ENCODE results near the gene RASL10B.

Gene RASL10B

DNA sequence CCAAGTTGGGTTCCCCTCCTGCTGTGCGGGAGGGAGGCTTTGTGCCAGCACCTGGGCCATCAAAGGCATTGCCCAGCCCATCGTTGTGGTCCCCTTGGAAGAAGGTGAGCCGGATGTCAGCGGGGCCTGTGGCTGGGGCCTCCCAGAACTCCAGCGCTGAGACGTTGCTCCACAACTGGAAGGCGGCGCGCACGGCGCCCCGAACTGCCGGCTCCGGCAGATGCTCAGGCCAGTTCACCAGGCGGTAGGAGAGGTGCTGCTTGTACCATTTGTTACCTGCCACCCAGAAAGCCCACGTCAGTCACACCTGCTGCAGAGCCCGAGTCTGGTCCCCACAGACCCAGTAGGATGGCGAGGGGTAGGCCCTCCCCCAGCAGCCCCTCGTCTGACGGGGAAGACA lies 41.7 kb downstream of the RASL10B start:
- H3K27me3 ChIP-seq (ENCODE audit: control insufficient read depth in 2 of 2, insufficient read depth in 2 of 2, low read length in 2 of 2): no peaks in the 10 kb centered on the region
- peaks cover 28 to 29% of the 10 kb centered on the region in 2 donors for H3K4me1 ChIP-seq (ENCODE audit: control insufficient read depth in 2 of 2, insufficient read depth in 2 of 2, low read length in 2 of 2)
- H3K27ac ChIP-seq (ENCODE audit: low read depth in 2 of 2, low read length in 2 of 2): no peak overlapping the region
- H3K9me3 ChIP-seq (ENCODE audit: control insufficient read depth in 2 of 2, low read length in 2 of 2): no peaks in the 10 kb centered on the region
- H3K36me3 ChIP-seq (ENCODE audit: control insufficient read depth in 2 of 2, insufficient read depth in 2 of 2, low read length in 2 of 2): no peaks in the 10 kb centered on the region
- peak overlapping the region in 1 of 2 donors; percentile 1 for H3K9ac ChIP-seq (ENCODE audit: low read depth in 1 of 2, low read length in 2 of 2)
- H3K4me3 ChIP-seq (ENCODE audit: low read length in 2 of 2): no peak overlapping the region

DNA sequence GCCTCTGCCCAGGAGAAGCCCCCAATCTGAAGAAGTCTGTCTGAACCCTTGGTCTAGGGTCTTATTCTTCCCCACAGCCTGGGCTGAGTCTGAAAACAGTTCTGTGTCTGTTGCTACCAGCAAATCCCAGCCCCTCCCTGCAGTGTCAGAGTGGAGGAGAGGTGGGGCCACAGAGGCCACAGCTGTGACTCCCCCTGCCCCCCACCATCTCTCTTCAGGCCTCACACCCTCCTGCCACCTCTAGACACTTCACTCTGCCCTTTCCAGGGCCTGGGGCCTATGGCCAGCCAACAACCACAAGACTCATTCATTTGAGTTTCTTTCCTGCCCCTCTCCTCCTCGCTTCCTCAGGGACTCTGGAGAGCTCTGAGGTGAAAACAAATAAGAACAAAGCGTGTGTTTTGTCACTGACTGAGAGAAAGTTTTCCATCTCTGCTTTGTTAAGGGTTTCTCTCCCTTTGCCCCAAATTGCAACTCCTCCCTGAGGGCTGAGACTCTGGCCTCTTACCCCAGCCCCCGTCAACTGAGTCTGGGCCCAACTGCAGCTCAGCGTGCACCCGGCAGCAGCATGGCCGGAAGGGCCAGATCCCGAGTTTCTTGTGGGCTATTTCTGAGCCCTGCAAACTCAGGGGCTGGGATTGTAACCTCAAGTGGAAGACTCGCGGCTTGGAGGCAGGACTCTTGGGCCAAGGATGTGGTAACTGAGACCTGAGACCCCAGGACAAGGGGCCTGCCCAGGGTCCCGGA lies 42.4 kb downstream of the RASL10B start:
- no peak overlapping the region for H3K4me3 ChIP-seq (ENCODE audit: low read length in 2 of 2)
- H3K9me3 ChIP-seq (ENCODE audit: control insufficient read depth in 2 of 2, low read length in 2 of 2): no peaks in the 10 kb centered on the region
- H3K36me3 ChIP-seq (ENCODE audit: control insufficient read depth in 2 of 2, insufficient read depth in 2 of 2, low read length in 2 of 2): peaks cover 2 to 4% of the 10 kb centered on the region in 2 donors
- no peaks in the 10 kb centered on the region for H3K27me3 ChIP-seq (ENCODE audit: control insufficient read depth in 2 of 2, insufficient read depth in 2 of 2, low read length in 2 of 2)
- peak overlapping the region; percentile 65 to 78 for H3K27ac ChIP-seq (ENCODE audit: low read depth in 2 of 2, low read length in 2 of 2)
- peaks cover 28 to 29% of the 10 kb centered on the region in 2 donors for H3K4me1 ChIP-seq (ENCODE audit: control insufficient read depth in 2 of 2, insufficient read depth in 2 of 2, low read length in 2 of 2)
- H3K9ac ChIP-seq (ENCODE audit: low read depth in 1 of 2, low read length in 2 of 2): peak overlapping the region in 1 of 2 donors; percentile 45

DNA sequence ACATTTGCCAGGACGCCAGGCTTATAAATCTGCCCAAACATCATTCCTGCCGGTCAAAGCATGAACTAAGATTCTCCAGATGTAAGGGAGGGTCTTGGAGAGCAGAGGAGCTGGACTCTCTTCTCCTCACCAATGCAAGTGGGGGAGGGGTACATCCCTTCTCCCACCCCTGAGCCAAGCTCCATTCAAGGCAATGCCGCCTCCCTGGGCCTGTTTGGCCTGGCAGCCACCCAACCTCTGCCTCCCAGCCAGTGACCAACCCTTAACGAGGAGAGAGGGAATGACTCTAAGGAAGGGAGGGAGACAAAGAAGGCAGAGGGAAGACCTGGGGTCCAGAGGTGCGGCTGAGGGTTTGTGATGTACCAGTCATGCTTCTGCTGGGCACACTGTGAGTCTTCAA lies 43.1 kb downstream of the RASL10B start:
- Histone ChIP-seq H3K4me1 (ENCODE audit: control insufficient read depth in 2 of 2, insufficient read depth in 2 of 2, low read length in 2 of 2) (peaks cover 28 to 29% of the 10 kb centered on the region in 2 donors), H3K9ac (ENCODE audit: low read depth in 1 of 2, low read length in 2 of 2) (peak overlapping the region; percentile 17 to 45), H3K27ac (ENCODE audit: low read depth in 2 of 2, low read length in 2 of 2) (peak overlapping the region; percentile 65 to 78)

DNA sequence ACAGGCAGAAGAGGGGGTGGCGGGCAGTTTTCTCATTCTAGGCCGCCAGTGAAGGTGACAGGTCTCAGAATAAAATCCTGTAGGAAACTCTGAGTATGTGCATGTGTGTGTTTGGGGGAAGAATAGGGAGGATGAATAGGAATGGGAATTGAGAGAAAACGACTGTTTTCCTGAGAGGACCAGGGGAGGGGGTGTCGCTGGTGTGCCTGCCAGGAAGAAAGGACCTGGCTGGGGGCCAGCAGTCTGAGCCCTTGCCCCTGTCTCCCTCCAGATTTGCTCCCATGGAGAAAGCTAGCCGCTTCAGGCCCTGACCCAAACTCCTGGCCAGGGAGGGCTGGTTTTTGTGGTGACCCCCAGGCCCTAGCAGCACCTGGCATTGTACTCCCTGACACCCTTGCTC lies 43.6 kb downstream of the RASL10B start:
- H3K9me3 ChIP-seq (ENCODE audit: control insufficient read depth in 2 of 2, low read length in 2 of 2): no peaks in the 10 kb centered on the region
- peak overlapping the region; percentile 65 to 78 for H3K27ac ChIP-seq (ENCODE audit: low read depth in 2 of 2, low read length in 2 of 2)
- H3K36me3 ChIP-seq (ENCODE audit: control insufficient read depth in 2 of 2, insufficient read depth in 2 of 2, low read length in 2 of 2): peaks cover 5 to 8% of the 10 kb centered on the region in 2 donors
- no peaks in the 10 kb centered on the region for H3K27me3 ChIP-seq (ENCODE audit: control insufficient read depth in 2 of 2, insufficient read depth in 2 of 2, low read length in 2 of 2)
- peak overlapping the region; percentile 17 to 45 for H3K9ac ChIP-seq (ENCODE audit: low read depth in 1 of 2, low read length in 2 of 2)
- H3K4me1 ChIP-seq (ENCODE audit: control insufficient read depth in 2 of 2, insufficient read depth in 2 of 2, low read length in 2 of 2): peaks cover 28 to 29% of the 10 kb centered on the region in 2 donors
- H3K4me3 ChIP-seq (ENCODE audit: low read length in 2 of 2): peak overlapping the region in 1 of 2 donors; percentile 9

More for the DNA sequence above, 43.1 kb downstream of the RASL10B start:
- H3K36me3 ChIP-seq (ENCODE audit: control insufficient read depth in 2 of 2, insufficient read depth in 2 of 2, low read length in 2 of 2): peaks cover 5 to 7% of the 10 kb centered on the region in 2 donors
- H3K27me3 ChIP-seq (ENCODE audit: control insufficient read depth in 2 of 2, insufficient read depth in 2 of 2, low read length in 2 of 2): no peaks in the 10 kb centered on the region
- H3K4me3 ChIP-seq (ENCODE audit: low read length in 2 of 2): peak overlapping the region in 1 of 2 donors; percentile 9
- no peaks in the 10 kb centered on the region for H3K9me3 ChIP-seq (ENCODE audit: control insufficient read depth in 2 of 2, low read length in 2 of 2)

DNA sequence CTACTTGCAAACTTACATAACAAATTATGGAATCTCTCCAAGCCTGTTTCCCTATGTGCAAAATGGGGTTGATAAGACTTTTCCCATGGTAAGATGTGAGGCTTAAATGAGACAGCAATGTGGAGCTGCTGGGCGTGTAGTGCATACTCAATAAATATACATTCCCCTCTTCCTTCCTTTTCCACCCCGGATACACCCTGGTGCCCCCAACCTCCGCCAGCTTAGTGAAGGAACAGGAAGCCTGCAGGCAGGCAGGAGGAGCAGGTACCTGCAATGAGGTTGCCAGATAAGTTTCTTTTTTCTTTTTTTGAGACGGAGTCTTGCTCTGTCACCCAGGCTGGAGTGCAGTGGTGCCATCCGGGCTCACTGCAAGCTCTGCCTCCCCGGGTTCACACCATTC lies 44.1 kb downstream of the RASL10B start:
- peak overlapping the region in 1 of 2 donors; percentile 45 for H3K9ac ChIP-seq (ENCODE audit: low read depth in 1 of 2, low read length in 2 of 2)
- H3K4me1 ChIP-seq (ENCODE audit: control insufficient read depth in 2 of 2, insufficient read depth in 2 of 2, low read length in 2 of 2): peaks cover 28 to 29% of the 10 kb centered on the region in 2 donors
- H3K27me3 ChIP-seq (ENCODE audit: control insufficient read depth in 2 of 2, insufficient read depth in 2 of 2, low read length in 2 of 2): no peaks in the 10 kb centered on the region
- peak overlapping the region; percentile 65 to 78 for H3K27ac ChIP-seq (ENCODE audit: low read depth in 2 of 2, low read length in 2 of 2)
- no peaks in the 10 kb centered on the region for H3K9me3 ChIP-seq (ENCODE audit: control insufficient read depth in 2 of 2, low read length in 2 of 2)
- peaks cover 5 to 8% of the 10 kb centered on the region in 2 donors for H3K36me3 ChIP-seq (ENCODE audit: control insufficient read depth in 2 of 2, insufficient read depth in 2 of 2, low read length in 2 of 2)
- H3K4me3 ChIP-seq (ENCODE audit: low read length in 2 of 2): no peak overlapping the region

DNA sequence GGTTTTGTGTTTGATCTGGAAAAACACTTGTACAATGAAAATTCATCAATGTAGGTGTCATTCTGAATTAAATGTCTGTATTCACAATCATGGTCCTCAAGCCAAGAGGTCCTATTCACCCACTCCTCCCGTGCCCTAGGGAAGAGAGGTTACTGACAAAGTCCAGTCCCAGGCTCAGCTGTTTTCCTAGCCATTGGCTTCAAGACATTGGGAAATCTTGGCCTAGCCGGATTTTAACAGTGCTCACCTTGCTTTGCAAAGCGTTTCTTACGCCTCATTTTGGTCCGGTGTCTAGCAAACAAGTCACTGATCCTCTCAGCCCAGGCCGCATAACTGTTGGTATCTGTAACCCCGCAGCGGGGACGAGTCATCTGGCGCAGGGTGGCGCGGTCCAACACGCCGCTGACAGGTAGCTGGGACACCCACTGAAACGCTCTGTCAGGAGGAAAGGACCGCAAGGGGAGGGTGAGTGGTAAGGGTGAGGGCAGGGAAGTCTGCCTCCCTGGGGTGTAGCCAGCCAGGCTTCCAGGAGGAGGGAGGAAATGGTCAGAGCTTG lies 47.3 kb downstream of the RASL10B start:
- Histone ChIP-seq H3K9ac (ENCODE audit: low read depth in 1 of 2, low read length in 2 of 2) (no peak overlapping the region), H3K27ac (ENCODE audit: low read depth in 2 of 2, low read length in 2 of 2) (no peak overlapping the region), H3K9me3 (ENCODE audit: control insufficient read depth in 2 of 2, low read length in 2 of 2) (no peaks in the 10 kb centered on the region), H3K27me3 (ENCODE audit: control insufficient read depth in 2 of 2, insufficient read depth in 2 of 2, low read length in 2 of 2) (no peaks in the 10 kb centered on the region), H3K4me3 (ENCODE audit: low read length in 2 of 2) (no peak overlapping the region), H3K4me1 (ENCODE audit: control insufficient read depth in 2 of 2, insufficient read depth in 2 of 2, low read length in 2 of 2) (peaks cover 28 to 40% of the 10 kb centered on the region in 2 donors), H3K36me3 (ENCODE audit: control insufficient read depth in 2 of 2, insufficient read depth in 2 of 2, low read length in 2 of 2) (peaks cover 5 to 8% of the 10 kb centered on the region in 2 donors)

DNA sequence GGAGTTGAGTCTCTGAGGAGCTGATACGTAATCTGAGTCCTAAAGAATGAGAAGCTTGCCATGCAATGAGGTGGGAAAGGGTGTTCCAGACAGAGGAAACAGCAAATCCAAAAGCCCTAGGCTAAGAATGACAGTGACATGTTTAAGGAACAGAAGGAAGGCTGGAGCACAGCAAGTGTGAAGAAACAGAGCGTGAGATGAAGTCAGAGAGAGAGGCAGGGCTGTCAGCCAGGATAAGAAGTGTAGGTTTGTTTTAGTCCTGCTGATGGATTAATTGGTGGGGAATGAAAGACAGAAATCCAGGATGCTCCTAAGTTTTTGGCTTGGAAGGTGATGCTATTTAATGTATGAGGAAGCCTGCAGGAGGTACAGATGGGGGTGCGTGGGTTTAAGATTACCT lies 49.5 kb downstream of the RASL10B start:
- H3K9ac ChIP-seq (ENCODE audit: low read depth in 1 of 2, low read length in 2 of 2): no peak overlapping the region
- no peak overlapping the region for H3K27ac ChIP-seq (ENCODE audit: low read depth in 2 of 2, low read length in 2 of 2)
- H3K4me3 ChIP-seq (ENCODE audit: low read length in 2 of 2): no peak overlapping the region
- H3K27me3 ChIP-seq (ENCODE audit: control insufficient read depth in 2 of 2, insufficient read depth in 2 of 2, low read length in 2 of 2): no peaks in the 10 kb centered on the region
- no peaks in the 10 kb centered on the region for H3K9me3 ChIP-seq (ENCODE audit: control insufficient read depth in 2 of 2, low read length in 2 of 2)
- peaks cover 5 to 8% of the 10 kb centered on the region in 2 donors for H3K36me3 ChIP-seq (ENCODE audit: control insufficient read depth in 2 of 2, insufficient read depth in 2 of 2, low read length in 2 of 2)
- H3K4me1 ChIP-seq (ENCODE audit: control insufficient read depth in 2 of 2, insufficient read depth in 2 of 2, low read length in 2 of 2): peaks cover 17 to 33% of the 10 kb centered on the region in 2 donors

DNA sequence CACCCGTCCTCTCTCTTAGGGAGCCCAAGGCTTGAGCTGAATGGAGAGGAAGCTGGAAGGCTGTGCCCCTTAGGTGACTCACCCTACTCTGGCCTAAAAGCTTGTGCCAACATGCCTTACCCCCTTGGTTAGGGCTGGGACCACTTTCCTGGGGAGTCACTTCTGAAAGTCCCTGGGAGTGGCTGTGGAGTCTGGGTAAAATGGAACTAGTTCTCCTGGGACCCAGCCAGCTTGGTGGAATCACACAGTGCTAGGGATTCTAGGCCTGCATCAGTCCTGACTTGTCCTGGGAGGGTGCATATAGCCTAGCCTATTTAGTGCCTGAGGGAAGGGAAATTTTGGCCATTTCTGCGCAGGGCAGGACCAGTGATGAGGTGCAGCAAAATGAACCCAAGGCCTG lies 53.5 kb downstream of the RASL10B start:
- no peak overlapping the region for H3K9ac ChIP-seq (ENCODE audit: low read depth in 1 of 2, low read length in 2 of 2)
- H3K36me3 ChIP-seq (ENCODE audit: control insufficient read depth in 2 of 2, insufficient read depth in 2 of 2, low read length in 2 of 2): no peaks in the 10 kb centered on the region
- H3K9me3 ChIP-seq (ENCODE audit: control insufficient read depth in 2 of 2, low read length in 2 of 2): no peaks in the 10 kb centered on the region
- no peak overlapping the region for H3K4me3 ChIP-seq (ENCODE audit: low read length in 2 of 2)
- peak overlapping the region; percentile 90 to 95 for H3K27ac ChIP-seq (ENCODE audit: low read depth in 2 of 2, low read length in 2 of 2)
- H3K27me3 ChIP-seq (ENCODE audit: control insufficient read depth in 2 of 2, insufficient read depth in 2 of 2, low read length in 2 of 2): no peaks in the 10 kb centered on the region
- peaks cover 24 to 55% of the 10 kb centered on the region in 2 donors for H3K4me1 ChIP-seq (ENCODE audit: control insufficient read depth in 2 of 2, insufficient read depth in 2 of 2, low read length in 2 of 2)

DNA sequence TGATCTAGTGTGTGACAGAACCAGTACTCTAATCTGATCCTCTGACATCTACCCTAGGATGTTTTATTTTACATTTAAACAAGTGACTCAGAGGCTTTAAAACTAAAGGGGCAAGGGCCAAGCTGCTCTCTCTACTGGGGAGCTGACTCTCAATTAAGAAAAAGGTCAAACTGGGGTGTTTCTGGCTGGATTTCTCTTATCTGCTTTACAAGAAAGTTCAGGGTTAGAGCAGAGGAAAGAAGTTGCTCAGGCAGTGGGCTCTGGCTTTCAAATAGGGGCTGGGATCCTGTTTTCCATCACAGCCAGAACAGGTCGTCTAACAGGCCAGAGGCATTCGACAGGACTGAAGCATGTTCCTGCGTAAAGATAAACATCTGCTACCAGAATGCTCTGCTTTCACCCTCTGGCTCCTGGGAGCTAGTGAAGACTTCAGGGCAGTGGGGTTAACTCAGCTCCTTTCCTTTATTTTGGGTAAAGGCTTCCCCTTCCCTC lies 55.5 kb downstream of the RASL10B start:
- Histone ChIP-seq H3K27me3 (ENCODE audit: control insufficient read depth in 2 of 2, insufficient read depth in 2 of 2, low read length in 2 of 2) (no peaks in the 10 kb centered on the region), H3K27ac (ENCODE audit: low read depth in 2 of 2, low read length in 2 of 2) (peak overlapping the region; percentile 66 to 73), H3K9ac (ENCODE audit: low read depth in 1 of 2, low read length in 2 of 2) (peak overlapping the region in 1 of 2 donors; percentile 37), H3K4me3 (ENCODE audit: low read length in 2 of 2) (no peak overlapping the region), H3K9me3 (ENCODE audit: control insufficient read depth in 2 of 2, low read length in 2 of 2) (no peaks in the 10 kb centered on the region), H3K36me3 (ENCODE audit: control insufficient read depth in 2 of 2, insufficient read depth in 2 of 2, low read length in 2 of 2) (no peaks in the 10 kb centered on the region), H3K4me1 (ENCODE audit: control insufficient read depth in 2 of 2, insufficient read depth in 2 of 2, low read length in 2 of 2) (peaks cover 24 to 63% of the 10 kb centered on the region in 2 donors)

Data from mucosa of rectum (tissue), 2 donors.